SH-SY5Y (cell line): ENCODE data around the gene SCPEP1.

ENCODE experiments used
- GATA2 ChIP-seq: IDR thresholded peaks from 2 replicates; pipeline ENCODE4 v1.6.1; 2011; ENCODE audit warnings: mild to moderate bottlenecking, low read depth, low read length
- GATA3 ChIP-seq: IDR thresholded peaks from 2 replicates; pipeline ENCODE4 v1.6.1; 2011; ENCODE audit warnings: low read depth, mild to moderate bottlenecking, low read length, moderate library complexity

Gene SCPEP1

GRCh38 chr17:56945938-56946505, 31.9 kb upstream of the SCPEP1 start:
- no peak for TF ChIP-seq GATA2

- TF ChIP-seq GATA3, result no peak
- TF ChIP-seq GATA2, result no peak
Measured at GRCh38 chr17:56947741-56948140, 30.2 kb upstream of the SCPEP1 start.

GRCh38 chr17:56948491-56948890, 29.4 kb upstream of the SCPEP1 start:
- no peak for TF ChIP-seq GATA3
- TF ChIP-seq GATA2, result no peak

- TF ChIP-seq GATA2 (no peak), GATA3 (no peak)
Measured at GRCh38 chr17:56949595-56949994, 28.3 kb upstream of the SCPEP1 start.

GRCh38 chr17:56956992-56957391, 20.9 kb upstream of the SCPEP1 start:
- no peak for TF ChIP-seq GATA2

GRCh38 chr17:56960596-56961538, 17.1 kb upstream of the SCPEP1 start, which contains the start of gene COIL:
TSS of gene COIL (minus strand) at chr17:56961050. CDS start at chr17:56961019, 31 bp downstream.
- TF ChIP-seq GATA3 (no peak), GATA2 (peak; percentile 14; the same call in 1 of the 2 replicates)

- TF ChIP-seq GATA3 (no peak), GATA2 (no peak)
Measured at GRCh38 chr17:56966338-56966737, 11.6 kb upstream of the SCPEP1 start.

- TF ChIP-seq GATA2 (no peak), GATA3 (no peak)
Measured at GRCh38 chr17:56970974-56971373, 7.0 kb upstream of the SCPEP1 start.

- TF ChIP-seq GATA2 (no peak), GATA3 (no peak)
Measured at GRCh38 chr17:56972111-56972730, 5.7 kb upstream of the SCPEP1 start.

GRCh38 chr17:56973520-56973919, 4.4 kb upstream of the SCPEP1 start:
- no peak for TF ChIP-seq GATA3
- no peak for TF ChIP-seq GATA2

- TF ChIP-seq GATA3 (no peak), GATA2 (no peak)
Measured at GRCh38 chr17:56974055-56974454, 3.9 kb upstream of the SCPEP1 start.

GRCh38 chr17:56975656-56976055, 2.3 kb upstream of the SCPEP1 start:
- no peak for TF ChIP-seq GATA3
- no peak for TF ChIP-seq GATA2

- TF ChIP-seq GATA2 (no peak), GATA3 (no peak)
Measured at GRCh38 chr17:56976941-56977608, 856 bp upstream of the SCPEP1 start.

- TF ChIP-seq GATA2 (peak; percentile 83), GATA3 (peak; percentile 73)
Measured at GRCh38 chr17:56978441-56979090, 635 bp downstream of the SCPEP1 start.
